22Rv1 (cell line): ENCODE data around the gene BEGAIN.

ENCODE experiments used
- ZFX ChIP-seq: fragments of 450-650 bp; IDR thresholded peaks from 2 replicates; pipeline ENCODE4 v1.6.1; 2017; ENCODE audit warnings: antibody characterized with exemption, borderline replicate concordance
- TF ChIP-seq, protein P1 (sequence below): fragments of 450-650 bp; IDR thresholded peaks from 2 replicates; pipeline ENCODE4 v1.5.1; 2017; ENCODE audit warnings: mild to moderate bottlenecking

- TF ChIP-seq, protein P1, sequence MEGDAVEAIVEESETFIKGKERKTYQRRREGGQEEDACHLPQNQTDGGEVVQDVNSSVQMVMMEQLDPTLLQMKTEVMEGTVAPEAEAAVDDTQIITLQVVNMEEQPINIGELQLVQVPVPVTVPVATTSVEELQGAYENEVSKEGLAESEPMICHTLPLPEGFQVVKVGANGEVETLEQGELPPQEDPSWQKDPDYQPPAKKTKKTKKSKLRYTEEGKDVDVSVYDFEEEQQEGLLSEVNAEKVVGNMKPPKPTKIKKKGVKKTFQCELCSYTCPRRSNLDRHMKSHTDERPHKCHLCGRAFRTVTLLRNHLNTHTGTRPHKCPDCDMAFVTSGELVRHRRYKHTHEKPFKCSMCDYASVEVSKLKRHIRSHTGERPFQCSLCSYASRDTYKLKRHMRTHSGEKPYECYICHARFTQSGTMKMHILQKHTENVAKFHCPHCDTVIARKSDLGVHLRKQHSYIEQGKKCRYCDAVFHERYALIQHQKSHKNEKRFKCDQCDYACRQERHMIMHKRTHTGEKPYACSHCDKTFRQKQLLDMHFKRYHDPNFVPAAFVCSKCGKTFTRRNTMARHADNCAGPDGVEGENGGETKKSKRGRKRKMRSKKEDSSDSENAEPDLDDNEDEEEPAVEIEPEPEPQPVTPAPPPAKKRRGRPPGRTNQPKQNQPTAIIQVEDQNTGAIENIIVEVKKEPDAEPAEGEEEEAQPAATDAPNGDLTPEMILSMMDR, result no peak
- no peak for TF ChIP-seq ZFX
Observed at GRCh38 chr14:100599981-100600380, 12.8 kb upstream of the BEGAIN start.
